Left renal pelvis (tissue), 4 donors: ENCODE data around the gene TARDBP. TPM values are rescaled to one million over a fixed set of nuclear protein-coding genes. Genes with fewer than 3 reads are reported as not detected.
"Not testable (repeated sequence)": the region's sequence is repeated elsewhere in the genome, so short reads cannot be mapped to it uniquely, and the experiment has no call there.

Experiments
- DNase-seq, 4 donors: peaks; one replicate each; pipeline ENCODE4 v3.0.0-alpha.2; 2013; ENCODE audit warnings: low read depth in 4 of 4, low spot score in 3 of 4
- polyA plus RNA-seq, 4 donors: library from polyadenylated mRNA; unstranded; fragments of 120-200 nt; gene quantifications; one replicate each; pipeline ENCODE4 v1.2.1, GENCODE V29; 2013; ENCODE audit not compliant: insufficient read length in 4 of 4

TARDBP gene
- polyA plus RNA-seq, 4 donors = 232 to 328 (median 316) TPM

GRCh38 chr1:10992004-10992403 is 20.4 kb upstream of the TARDBP start:
- not testable (repeated sequence) for DNase-seq

GRCh38 chr1:10992864-10993263 is 19.6 kb upstream of the TARDBP start:
- DNase-seq = no peak

GRCh38 chr1:10996100-10996499 is 16.4 kb upstream of the TARDBP start:
- no peak for DNase-seq

- no peak for DNase-seq
Measured at GRCh38 chr1:11000526-11000925, 11.9 kb upstream of the TARDBP start.

- DNase-seq = no peak
Measured at GRCh38 chr1:11013160-11013531, 692 bp downstream of the TARDBP start.

- not testable (repeated sequence) for DNase-seq
Measured at GRCh38 chr1:11019358-11019757, 6.9 kb downstream of the TARDBP start.

GRCh38 chr1:11019971-11020370 is 7.5 kb downstream of the TARDBP start:
- no peak for DNase-seq

GRCh38 chr1:11023201-11023600 is 10.7 kb downstream of the TARDBP start:
- DNase-seq = no peak

GRCh38 chr1:11024154-11024873 is 11.9 kb downstream of the TARDBP start:
- DNase-seq = no peak

GRCh38 chr1:11024874-11025203 is 12.4 kb downstream of the TARDBP start:
- DNase-seq = no peak

GRCh38 chr1:11025618-11026017 is 13.2 kb downstream of the TARDBP start:
- DNase-seq = no peak

- DNase-seq = no peak
Measured at GRCh38 chr1:11026052-11026451, 13.6 kb downstream of the TARDBP start.

GRCh38 chr1:11026903-11027302 is 14.4 kb downstream of the TARDBP start:
- no peak for DNase-seq

GRCh38 chr1:11027316-11027715 is 14.9 kb downstream of the TARDBP start:
- DNase-seq = no peak

GRCh38 chr1:11028018-11028417 is 15.6 kb downstream of the TARDBP start:
- no peak for DNase-seq

GRCh38 chr1:11030865-11031264 is 18.4 kb downstream of the TARDBP start:
- no peak for DNase-seq

- DNase-seq = no peak
Measured at GRCh38 chr1:11031624-11032262, 19.3 kb downstream of the TARDBP start.

GRCh38 chr1:11037019-11037739 is 24.7 kb downstream of the TARDBP start:
- DNase-seq = not testable (repeated sequence)

- peak in 2 of 4 donors; percentile 67 to 71 for DNase-seq
Measured at GRCh38 chr1:11037740-11038182, 25.3 kb downstream of the TARDBP start.

GRCh38 chr1:11039351-11040104 is 27.1 kb downstream of the TARDBP start:
- DNase-seq = no peak

- not testable (repeated sequence) for DNase-seq
Measured at GRCh38 chr1:11040105-11040429, 27.6 kb downstream of the TARDBP start.
